Raji (cell line): ENCODE results near the gene FOXC2.

Experiments used
- POLR2A ChIP-seq: IDR thresholded peaks from 2 replicates; pipeline ENCODE4 v1.6.1; 2011; ENCODE audit warnings: low read depth, low read length, control low read depth; ENCODE audit not compliant: insufficient read depth

Gene FOXC2

DNA sequence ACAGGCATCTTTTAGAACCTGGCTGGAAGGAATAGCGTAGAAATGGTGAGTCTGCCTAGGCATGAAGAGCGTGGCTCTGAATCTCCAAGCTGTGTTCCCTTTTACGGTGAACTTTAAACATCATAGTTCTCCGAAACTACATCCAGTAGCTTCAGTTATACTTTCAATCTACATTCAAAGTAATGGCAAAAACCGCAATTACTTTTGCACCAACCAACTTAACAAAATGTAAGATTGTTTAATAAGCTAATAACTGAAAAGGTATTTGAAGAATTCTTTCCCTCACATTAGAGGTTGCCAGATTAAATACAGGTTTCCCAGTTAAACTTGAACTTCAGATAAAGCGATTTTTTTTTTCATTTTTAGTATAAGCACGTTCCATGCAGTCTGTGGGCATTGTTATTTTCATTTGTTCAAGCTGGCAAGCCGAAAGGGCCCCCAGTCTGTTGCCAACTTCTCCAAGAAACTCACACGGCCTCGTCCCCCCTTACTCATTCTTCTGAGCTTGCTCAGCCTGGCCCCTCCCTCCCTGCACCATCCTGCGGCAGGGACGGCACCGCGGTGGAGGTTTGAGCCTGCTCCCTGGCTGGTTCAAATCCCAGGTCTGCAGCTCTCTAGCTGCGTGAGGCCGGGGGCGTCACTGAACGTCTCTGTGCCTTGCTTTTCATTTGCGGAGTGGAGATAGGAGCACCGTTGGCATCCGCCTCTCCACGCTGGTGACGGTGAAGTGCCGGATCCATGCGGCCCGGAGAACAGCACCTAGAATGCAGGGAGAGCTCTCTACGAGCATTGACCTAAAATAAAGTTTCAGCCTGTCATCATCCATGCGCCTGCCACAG, 8.1 kb upstream of the FOXC2 start:
- TF ChIP-seq POLR2A, result no peak

DNA sequence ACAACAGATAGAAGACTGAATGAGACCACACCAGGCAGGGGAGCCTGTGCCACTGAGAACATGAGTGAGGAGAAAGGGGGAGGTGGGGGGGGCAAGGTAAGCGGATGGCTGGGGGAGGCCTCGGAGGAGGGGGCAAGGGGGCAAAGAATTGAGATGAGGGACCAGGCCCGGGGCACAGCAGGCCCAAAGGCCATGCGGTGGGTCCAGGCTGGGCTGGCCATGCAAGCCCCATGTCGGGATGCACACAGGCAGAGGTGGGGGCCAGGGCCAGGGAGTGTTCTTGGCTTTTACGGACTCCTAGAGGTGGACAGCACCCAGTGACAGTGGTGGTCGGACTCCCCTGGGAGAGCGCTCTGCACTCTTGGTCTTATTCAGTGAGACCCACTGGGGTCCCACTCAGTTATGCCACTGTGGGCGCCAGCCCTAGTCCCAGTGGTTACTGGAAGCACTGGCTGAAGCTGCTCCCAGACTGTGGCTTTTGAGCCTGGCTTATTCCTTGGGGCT, 6.8 kb upstream of the FOXC2 start:
- TF ChIP-seq POLR2A, result no peak

DNA sequence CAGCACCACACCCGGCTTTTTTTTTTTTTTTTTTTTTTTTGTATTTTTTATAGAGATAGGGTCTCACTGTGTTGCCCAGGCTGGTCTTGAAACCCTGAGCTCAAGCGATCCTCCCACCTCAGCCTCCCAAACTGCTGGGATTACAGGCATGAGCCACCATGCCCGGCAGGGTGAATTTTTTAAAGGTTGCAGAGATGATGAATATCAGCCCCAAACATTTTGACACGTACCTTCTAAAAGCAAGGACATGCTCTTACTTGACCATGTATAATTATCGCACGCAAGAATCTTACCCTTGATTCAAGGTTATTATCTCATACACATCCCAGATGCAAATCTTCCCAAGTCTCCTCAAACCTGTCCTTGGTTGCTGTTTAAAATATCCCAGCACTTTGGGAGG, 4.3 kb upstream of the FOXC2 start:
- TF ChIP-seq POLR2A, result no peak

DNA sequence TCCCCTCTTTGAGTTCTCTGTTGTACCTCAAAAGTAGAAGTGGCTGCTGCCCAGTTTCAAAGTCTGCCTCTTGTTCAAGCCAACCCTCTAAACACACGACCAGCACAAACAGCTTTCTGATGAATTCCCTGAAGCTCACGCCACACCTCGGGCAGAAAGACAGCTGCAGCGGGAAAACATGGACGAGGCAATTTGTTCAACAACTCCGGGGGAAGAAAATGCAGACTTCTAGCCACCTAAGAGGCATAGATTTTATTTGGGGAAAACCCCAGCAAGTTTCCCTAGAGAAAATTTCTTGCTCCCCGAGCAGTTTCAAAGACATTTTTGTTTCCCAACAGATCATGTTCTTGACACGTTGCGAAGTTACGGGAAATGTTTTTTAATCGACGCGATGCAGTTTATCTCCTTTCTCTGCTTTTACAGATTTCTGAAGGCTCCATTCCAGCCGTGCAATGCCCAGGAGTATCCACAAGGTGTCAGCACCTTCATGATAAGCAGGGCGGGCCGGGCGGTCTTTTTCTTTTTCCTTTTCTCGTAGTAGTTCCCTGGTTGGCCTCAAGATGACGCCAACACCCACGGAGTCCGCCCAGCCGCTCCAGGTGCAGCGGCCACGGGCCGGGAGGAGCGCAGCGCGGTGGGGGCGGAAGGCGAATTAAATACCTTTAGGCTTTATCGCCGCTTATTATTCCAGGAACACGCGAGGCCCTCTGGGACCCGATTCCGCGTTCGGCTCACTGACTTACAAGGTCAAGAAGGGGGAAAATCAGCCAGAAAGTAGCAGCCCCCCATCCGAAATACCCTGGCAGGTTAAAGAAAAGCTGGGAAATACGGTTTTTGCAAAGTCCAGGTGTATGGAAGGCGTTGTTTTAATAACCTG, 2.9 kb upstream of the FOXC2 start:
- no peak for TF ChIP-seq POLR2A

DNA sequence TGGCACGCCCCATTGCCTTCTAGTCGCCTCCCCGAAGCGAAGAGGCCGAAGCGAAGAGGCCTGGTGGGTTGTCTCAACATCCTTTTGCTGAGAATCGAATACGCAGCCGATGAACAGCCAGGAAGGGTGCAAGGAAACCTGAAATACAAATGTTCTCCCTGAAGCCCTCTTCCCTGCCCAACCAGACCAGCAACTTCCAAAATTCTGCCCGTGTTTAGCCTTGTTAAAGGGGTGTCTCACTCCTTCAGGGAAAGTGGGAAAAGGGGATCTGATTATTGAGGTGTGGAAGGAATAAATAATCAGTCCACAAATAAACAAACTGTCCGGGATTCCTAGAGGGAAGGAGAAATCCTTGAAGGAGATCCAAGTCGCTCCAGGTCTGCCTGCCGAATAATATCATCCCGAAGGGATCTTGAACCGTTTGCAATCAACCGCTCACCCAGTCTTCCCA, 1.4 kb upstream of the FOXC2 start:
- no peak for TF ChIP-seq POLR2A

DNA sequence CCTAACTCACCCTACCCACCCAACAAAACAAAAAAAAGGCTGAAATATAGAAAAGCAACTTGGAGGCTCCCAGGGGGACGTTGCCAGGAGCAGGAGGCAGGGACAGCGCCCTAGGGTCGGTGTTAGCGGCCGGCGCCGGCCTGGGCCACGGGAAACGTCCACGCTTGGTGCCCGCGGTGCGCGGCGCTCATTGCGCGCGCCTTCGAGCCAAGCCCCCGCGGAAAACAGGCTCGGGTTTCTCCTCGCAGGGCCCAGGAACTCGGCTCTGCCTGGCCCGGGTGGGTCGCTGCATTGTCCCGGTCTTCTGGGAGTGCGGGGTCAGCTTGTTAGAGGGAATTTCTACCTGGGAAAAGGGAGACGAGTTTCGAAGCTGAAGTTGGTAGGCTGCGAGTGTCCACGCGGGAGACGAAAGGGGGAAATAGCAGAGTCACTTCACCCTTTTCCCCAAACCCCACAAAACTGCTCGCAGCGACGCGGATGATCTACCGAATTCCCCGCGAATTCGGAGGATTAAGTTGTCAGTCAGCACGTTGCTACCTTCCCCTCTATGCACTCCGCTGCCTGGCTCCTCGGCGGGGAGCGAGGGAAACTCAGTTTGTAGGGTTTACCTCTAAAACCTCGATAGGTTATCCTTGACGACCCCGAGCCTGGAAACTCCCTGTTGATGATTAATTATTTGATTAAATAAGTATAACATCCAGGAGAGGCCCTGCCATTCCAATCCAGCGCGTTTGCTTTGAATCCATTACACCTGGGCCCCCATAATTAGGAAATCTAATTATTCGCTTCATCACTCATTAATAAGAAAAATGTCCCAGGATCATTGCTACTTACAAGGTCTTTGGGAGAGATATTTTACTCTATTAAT, 751 bp upstream of the FOXC2 start:
- TF ChIP-seq POLR2A, result no peak

DNA sequence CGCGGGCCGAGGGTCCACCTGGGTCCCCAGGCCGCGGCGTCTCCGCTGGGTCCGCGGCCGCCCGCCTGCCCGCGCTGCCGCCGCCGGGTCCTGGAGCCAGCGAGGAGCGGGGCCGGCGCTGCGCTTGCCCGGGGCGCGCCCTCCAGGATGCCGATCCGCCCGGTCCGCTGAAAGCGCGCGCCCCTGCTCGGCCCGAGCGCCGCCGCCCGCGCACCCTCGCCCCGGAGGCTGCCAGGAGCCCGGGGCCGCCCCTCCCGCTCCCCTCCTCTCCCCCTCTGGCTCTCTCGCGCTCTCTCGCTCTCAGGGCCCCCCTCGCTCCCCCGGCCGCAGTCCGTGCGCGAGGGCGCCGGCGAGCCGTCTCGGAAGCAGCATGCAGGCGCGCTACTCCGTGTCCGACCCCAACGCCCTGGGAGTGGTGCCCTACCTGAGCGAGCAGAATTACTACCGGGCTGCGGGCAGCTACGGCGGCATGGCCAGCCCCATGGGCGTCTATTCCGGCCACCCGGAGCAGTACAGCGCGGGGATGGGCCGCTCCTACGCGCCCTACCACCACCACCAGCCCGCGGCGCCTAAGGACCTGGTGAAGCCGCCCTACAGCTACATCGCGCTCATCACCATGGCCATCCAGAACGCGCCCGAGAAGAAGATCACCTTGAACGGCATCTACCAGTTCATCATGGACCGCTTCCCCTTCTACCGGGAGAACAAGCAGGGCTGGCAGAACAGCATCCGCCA, 504 bp downstream of the FOXC2 start:
- no peak for TF ChIP-seq POLR2A

DNA sequence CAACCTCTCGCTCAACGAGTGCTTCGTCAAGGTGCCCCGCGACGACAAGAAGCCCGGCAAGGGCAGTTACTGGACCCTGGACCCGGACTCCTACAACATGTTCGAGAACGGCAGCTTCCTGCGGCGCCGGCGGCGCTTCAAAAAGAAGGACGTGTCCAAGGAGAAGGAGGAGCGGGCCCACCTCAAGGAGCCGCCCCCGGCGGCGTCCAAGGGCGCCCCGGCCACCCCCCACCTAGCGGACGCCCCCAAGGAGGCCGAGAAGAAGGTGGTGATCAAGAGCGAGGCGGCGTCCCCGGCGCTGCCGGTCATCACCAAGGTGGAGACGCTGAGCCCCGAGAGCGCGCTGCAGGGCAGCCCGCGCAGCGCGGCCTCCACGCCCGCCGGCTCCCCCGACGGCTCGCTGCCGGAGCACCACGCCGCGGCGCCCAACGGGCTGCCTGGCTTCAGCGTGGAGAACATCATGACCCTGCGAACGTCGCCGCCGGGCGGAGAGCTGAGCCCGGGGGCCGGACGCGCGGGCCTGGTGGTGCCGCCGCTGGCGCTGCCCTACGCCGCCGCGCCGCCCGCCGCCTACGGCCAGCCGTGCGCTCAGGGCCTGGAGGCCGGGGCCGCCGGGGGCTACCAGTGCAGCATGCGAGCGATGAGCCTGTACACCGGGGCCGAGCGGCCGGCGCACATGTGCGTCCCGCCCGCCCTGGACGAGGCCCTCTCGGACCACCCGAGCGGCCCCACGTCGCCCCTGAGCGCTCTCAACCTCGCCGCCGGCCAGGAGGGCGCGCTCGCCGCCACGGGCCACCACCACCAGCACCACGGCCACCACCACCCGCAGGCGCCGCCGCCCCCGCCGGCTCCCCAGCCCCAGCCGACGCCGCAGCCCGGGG, 1.3 kb downstream of the FOXC2 start:
- TF ChIP-seq POLR2A, result no peak

DNA sequence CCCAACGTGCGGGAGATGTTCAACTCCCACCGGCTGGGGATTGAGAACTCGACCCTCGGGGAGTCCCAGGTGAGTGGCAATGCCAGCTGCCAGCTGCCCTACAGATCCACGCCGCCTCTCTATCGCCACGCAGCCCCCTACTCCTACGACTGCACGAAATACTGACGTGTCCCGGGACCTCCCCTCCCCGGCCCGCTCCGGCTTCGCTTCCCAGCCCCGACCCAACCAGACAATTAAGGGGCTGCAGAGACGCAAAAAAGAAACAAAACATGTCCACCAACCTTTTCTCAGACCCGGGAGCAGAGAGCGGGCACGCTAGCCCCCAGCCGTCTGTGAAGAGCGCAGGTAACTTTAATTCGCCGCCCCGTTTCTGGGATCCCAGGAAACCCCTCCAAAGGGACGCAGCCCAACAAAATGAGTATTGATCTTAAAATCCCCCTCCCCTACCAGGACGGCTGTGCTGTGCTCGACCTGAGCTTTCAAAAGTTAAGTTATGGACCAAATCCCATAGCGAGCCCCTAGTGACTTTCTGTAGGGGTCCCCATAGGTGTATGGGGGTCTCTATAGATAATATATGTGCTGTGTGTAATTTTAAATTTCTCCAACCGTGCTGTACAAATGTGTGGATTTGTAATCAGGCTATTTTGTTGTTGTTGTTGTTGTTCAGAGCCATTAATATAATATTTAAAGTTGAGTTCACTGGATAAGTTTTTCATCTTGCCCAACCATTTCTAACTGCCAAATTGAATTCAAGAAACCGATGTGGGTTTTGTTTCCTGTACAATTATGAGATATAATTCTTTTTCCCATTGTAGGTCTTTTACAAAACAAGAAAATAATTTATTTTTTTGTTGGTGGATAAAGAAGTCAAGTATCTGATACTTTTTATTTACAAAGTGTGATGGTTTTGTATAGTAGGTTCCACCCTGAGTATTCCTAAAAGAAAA, 2.3 kb downstream of the FOXC2 start:
- no peak for TF ChIP-seq POLR2A

DNA sequence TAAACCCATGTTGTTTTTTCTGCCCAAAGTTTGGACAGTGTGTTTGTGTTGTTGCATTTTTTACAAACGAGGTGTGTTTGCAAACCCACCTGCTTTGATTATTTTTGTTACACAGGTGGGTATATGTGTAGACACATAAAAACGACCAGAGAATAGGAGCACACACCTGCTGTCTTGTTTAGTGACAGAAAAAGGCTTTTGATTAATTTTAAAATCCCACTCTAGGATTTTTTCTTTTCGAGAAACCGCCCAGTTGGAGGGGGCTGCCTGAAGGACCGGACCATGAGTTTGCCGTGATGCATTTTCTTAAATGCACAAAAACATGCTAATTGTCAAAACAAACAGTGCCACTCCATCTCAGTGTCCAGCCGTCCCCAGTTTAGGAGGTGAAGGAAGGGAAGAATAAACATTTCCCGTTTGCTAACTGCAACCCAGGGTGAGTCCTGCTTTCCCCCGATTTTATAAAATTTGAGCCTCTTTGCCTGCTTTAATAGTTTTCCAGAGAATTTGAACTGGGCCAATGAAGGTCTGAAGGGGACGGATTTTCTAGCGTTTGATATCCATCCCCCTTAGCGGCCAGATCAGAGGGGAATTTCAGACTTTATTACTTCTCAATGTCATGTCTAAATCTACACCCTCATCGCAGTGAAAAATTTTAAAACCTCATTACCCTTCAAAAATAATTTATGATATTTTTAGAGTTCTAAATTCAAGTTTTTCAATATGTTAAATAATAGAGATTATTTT, 3.2 kb downstream of the FOXC2 start:
- TF ChIP-seq POLR2A, result no peak
